Endothelial cell (in vitro differentiated cells): ENCODE measurements around the gene SYNDIG1. TPM values are rescaled to one million over a fixed set of nuclear protein-coding genes. Genes with fewer than 3 reads are reported as not detected.

Experiments used
- DNase-seq: peaks from one replicate; pipeline ENCODE4 v3.0.0; 2021; ENCODE audit warnings: low spot score
- H3K27ac Mint-ChIP-seq: one replicate; pipeline ENCODE4 v1.8.0; 2021; ENCODE audit warnings: mixed read lengths, inconsistent platforms; ENCODE audit not compliant: unreplicated experiment
- H3K27me3 Mint-ChIP-seq: one replicate; pipeline ENCODE4 v1.8.0; 2021; ENCODE audit warnings: mild to moderate bottlenecking, moderate library complexity, mixed read lengths, inconsistent platforms; ENCODE audit not compliant: unreplicated experiment
- H3K36me3 Mint-ChIP-seq: one replicate; pipeline ENCODE4 v1.8.0; 2021; ENCODE audit warnings: mild to moderate bottlenecking, low read depth, mixed read lengths, inconsistent platforms; ENCODE audit not compliant: unreplicated experiment
- H3K4me1 Mint-ChIP-seq: one replicate; pipeline ENCODE4 v1.8.0; 2021; ENCODE audit warnings: mild to moderate bottlenecking, mixed read lengths, inconsistent platforms; ENCODE audit not compliant: unreplicated experiment
- H3K4me3 Mint-ChIP-seq: one replicate; pipeline ENCODE4 v1.8.0; 2021; ENCODE audit warnings: mild to moderate bottlenecking, mixed read lengths, inconsistent platforms; ENCODE audit not compliant: unreplicated experiment
- H3K9me3 Mint-ChIP-seq: one replicate; pipeline ENCODE4 v1.8.0; 2021; ENCODE audit warnings: mixed read lengths, inconsistent platforms; ENCODE audit not compliant: unreplicated experiment
- total RNA-seq: library from RNA; stranded (reverse); fragmentation: NEBNext Ultra II Directional; extraction: Animal tissue kit (Norgen Biotek cat#: 25700); gene quantifications from one replicate; pipeline ENCODE4 v1.2.1, GENCODE V29; 2021; ENCODE audit not compliant: unreplicated experiment
- TF ChIP-seq, protein P1 (sequence below): fragments of 200-600 bp; sonication (generic); IDR thresholded peaks from one replicate; pipeline ENCODE4 v1.5.0; 2021; ENCODE audit warnings: antibody characterized with exemption; ENCODE audit not compliant: unreplicated experiment

The SYNDIG1 gene
- total RNA-seq, 1 donor from 2014 or later: 8.1 TPM

DNA sequence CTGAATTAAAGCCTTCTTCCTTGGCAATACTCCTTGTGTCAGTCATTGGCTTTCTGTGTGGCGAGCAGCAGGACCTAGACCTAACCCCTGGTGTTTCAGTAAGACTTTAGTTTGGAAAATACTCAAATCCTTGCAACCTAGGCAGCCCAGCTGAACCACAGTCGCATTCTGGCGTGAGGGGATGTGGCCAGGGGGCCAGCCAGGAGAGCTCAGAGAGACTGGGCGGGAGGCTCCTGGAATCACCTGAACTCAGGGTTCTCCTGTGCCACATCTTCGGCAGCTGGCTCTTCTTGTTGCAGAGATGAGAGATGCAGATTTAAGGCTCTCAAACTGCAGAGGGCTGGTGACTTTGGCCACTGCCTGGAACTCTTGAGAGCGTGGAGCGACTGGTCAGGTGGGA is 102.7 kb downstream of the SYNDIG1 start:
- H3K9me3 Mint-ChIP-seq: no peaks in the 10 kb centered on the region
- H3K36me3 Mint-ChIP-seq: no peaks in the 10 kb centered on the region
- peaks cover 1% of the 10 kb centered on the region for H3K27me3 Mint-ChIP-seq
- no peak overlapping the region for H3K27ac Mint-ChIP-seq
- no peak for DNase-seq
- no peak overlapping the region for H3K4me3 Mint-ChIP-seq
- no peaks in the 10 kb centered on the region for H3K4me1 Mint-ChIP-seq
- TF ChIP-seq, protein P1, sequence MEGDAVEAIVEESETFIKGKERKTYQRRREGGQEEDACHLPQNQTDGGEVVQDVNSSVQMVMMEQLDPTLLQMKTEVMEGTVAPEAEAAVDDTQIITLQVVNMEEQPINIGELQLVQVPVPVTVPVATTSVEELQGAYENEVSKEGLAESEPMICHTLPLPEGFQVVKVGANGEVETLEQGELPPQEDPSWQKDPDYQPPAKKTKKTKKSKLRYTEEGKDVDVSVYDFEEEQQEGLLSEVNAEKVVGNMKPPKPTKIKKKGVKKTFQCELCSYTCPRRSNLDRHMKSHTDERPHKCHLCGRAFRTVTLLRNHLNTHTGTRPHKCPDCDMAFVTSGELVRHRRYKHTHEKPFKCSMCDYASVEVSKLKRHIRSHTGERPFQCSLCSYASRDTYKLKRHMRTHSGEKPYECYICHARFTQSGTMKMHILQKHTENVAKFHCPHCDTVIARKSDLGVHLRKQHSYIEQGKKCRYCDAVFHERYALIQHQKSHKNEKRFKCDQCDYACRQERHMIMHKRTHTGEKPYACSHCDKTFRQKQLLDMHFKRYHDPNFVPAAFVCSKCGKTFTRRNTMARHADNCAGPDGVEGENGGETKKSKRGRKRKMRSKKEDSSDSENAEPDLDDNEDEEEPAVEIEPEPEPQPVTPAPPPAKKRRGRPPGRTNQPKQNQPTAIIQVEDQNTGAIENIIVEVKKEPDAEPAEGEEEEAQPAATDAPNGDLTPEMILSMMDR: no peak

- no peaks in the 10 kb centered on the region for H3K4me1 Mint-ChIP-seq
- no peaks in the 10 kb centered on the region for H3K9me3 Mint-ChIP-seq
- no peak overlapping the region for H3K4me3 Mint-ChIP-seq
- TF ChIP-seq, protein P1: no peak
- no peaks in the 10 kb centered on the region for H3K36me3 Mint-ChIP-seq
- peaks cover 1% of the 10 kb centered on the region for H3K27me3 Mint-ChIP-seq
- no peak overlapping the region for H3K27ac Mint-ChIP-seq
- DNase-seq: no peak
These were observed 103.4 kb downstream of the SYNDIG1 start for GRCh38 chr20:24572862-24573261.

- H3K27me3 Mint-ChIP-seq: peaks cover 1% of the 10 kb centered on the region
- H3K4me3 Mint-ChIP-seq: no peak overlapping the region
- H3K4me1 Mint-ChIP-seq: no peaks in the 10 kb centered on the region
- no peaks in the 10 kb centered on the region for H3K36me3 Mint-ChIP-seq
- no peak overlapping the region for H3K27ac Mint-ChIP-seq
- DNase-seq: no peak
- no peaks in the 10 kb centered on the region for H3K9me3 Mint-ChIP-seq
- TF ChIP-seq, protein P1: no peak
These were observed 104.1 kb downstream of the SYNDIG1 start for GRCh38 chr20:24573557-24573956.

DNA sequence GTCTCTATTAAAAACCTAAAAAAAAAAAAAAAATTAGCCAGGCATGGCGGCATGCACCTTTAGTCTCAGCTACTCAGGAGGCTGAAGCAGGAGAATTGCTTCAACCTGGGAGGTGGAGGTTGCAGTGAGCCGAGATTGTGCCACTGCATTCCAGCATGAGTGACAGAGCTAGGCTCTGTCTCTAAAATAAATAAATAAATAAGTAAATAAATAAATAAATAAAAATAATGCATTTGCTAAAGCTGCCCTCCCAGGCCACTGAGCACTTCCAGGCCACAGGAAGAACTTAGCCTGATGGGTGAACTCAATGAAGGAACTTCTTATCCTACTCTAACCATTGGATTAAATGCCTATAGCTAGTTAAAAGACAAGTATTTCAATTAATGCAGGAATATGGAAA is 104.9 kb downstream of the SYNDIG1 start:
- no peaks in the 10 kb centered on the region for H3K4me1 Mint-ChIP-seq
- no peaks in the 10 kb centered on the region for H3K36me3 Mint-ChIP-seq
- no peak for DNase-seq
- H3K27me3 Mint-ChIP-seq: peaks cover 1% of the 10 kb centered on the region
- no peak overlapping the region for H3K4me3 Mint-ChIP-seq
- H3K27ac Mint-ChIP-seq: no peak overlapping the region
- no peaks in the 10 kb centered on the region for H3K9me3 Mint-ChIP-seq
- TF ChIP-seq, protein P1: no peak

- H3K36me3 Mint-ChIP-seq: no peaks in the 10 kb centered on the region
- H3K4me3 Mint-ChIP-seq: no peak overlapping the region
- TF ChIP-seq, protein P1: no peak
- no peaks in the 10 kb centered on the region for H3K4me1 Mint-ChIP-seq
- peaks cover 1% of the 10 kb centered on the region for H3K27me3 Mint-ChIP-seq
- H3K9me3 Mint-ChIP-seq: no peaks in the 10 kb centered on the region
- no peak overlapping the region for H3K27ac Mint-ChIP-seq
- DNase-seq: no peak
These were observed 105.4 kb downstream of the SYNDIG1 start for GRCh38 chr20:24574797-24575196.
